HepG2 (cell line): ENCODE results near the gene ZBTB45. TPM values are rescaled to one million over a fixed set of nuclear protein-coding genes. Genes with fewer than 3 reads are reported as not detected.

Experiments
- ATAC-seq: fragments of 200-7000 bp; cut with Tn5 transposase; 3 replicates; pipeline ENCODE4 v1.9.1; 2020; ENCODE audit warnings: mild to moderate bottlenecking, moderate library complexity
- BruUV-seq: library from RNA; stranded (reverse); fragments of 400-500 nt; replicated peaks from 2 replicates; lab custom pipeline; 2021; lab: Mats Ljungman, UMichigan
- CTCF ChIA-PET: fragments of 300-600 bp; formaldehyde crosslinking; extraction: SDS; loops from one replicate; lab custom pipeline; 2021; ENCODE audit warnings: low total read pairs, inconsistent platforms, low intra/inter-chr PET ratio; lab: Yijun Ruan, JAX
- POLR2A ChIA-PET: fragments of 350-600 bp; sonication (Branson Sonifier 250); formaldehyde crosslinking; loops from one replicate; lab custom pipeline; 2020; ENCODE audit warnings: antibody characterized with exemption, inconsistent platforms; lab: Yijun Ruan, JAX
- DNase-seq: peaks from one replicate; pipeline ENCODE4 v3.0.0-alpha.2; 2015; ENCODE audit warnings: low spot score
- FAIRE-seq: peaks from 3 replicates; lab custom pipeline; 2011; peaks lifted over from hg19 to GRCh38; lab: Jason Lieb, UNC
- H2AFZ ChIP-seq: one replicate; pipeline ENCODE4 v1.6.1; 2011; ENCODE audit warnings: low read length, inconsistent platforms
- H3K27ac ChIP-seq: fragments of 300-600 bp; 3 replicates; pipeline ENCODE4 v1.8.0; 2011; ENCODE audit warnings: mixed run types, mild to moderate bottlenecking, mixed read lengths, low read length, inconsistent platforms; ENCODE audit not compliant: insufficient read depth; ENCODE audit errors: extremely low read length
- H3K27me3 ChIP-seq, 2 experiments: fragments of 200-600 bp in 1 of 2; 2 replicates in 1 of 2; 3 replicates in 1 of 2; pipeline versions ENCODE4 v1.6.0 to v1.8.0; 2011; ENCODE audit warnings: low read length in 2 of 2, mild to moderate bottlenecking in 2 of 2, moderate library complexity in 2 of 2, inconsistent platforms in 1 of 2; ENCODE audit not compliant: insufficient read depth in 2 of 2, control insufficient read depth in 1 of 2
- H3K36me3 ChIP-seq, 2 experiments: fragments of 200-600 bp in 1 of 2; replicated peaks in 1 of 2; 2 replicates in 1 of 2; 3 replicates in 1 of 2; pipeline versions ENCODE4 v1.5.1 to v1.8.0; 2011; ENCODE audit warnings: low read length in 2 of 2, inconsistent platforms in 1 of 2; ENCODE audit not compliant: insufficient read depth in 2 of 2, control insufficient read depth in 1 of 2
- H3K4me1 ChIP-seq: 2 replicates; pipeline ENCODE4 v1.5.1; 2012; ENCODE audit warnings: low read length, inconsistent platforms; ENCODE audit not compliant: insufficient read depth
- H3K4me2 ChIP-seq: 2 replicates; pipeline ENCODE4 v1.6.0; 2011; ENCODE audit warnings: low read depth, low read length, inconsistent platforms
- H3K4me3 ChIP-seq, 3 experiments: fragments of 200-600 bp in 1 of 3; sonication (generic), shearing (Covaris generic) in 1 of 3; replicated peaks in 1 of 3; 2 replicates each; pipeline ENCODE4 v1.5.1; 2011 to 2016; ENCODE audit warnings: low read length in 3 of 3, inconsistent platforms in 2 of 3, low read depth in 2 of 3, mild to moderate bottlenecking in 2 of 3, control low read depth in 1 of 3, mixed read lengths in 1 of 3; ENCODE audit not compliant: insufficient read depth in 1 of 3
- H3K79me2 ChIP-seq: one replicate; pipeline ENCODE4 v1.6.1; 2011; ENCODE audit warnings: low read length, inconsistent platforms; ENCODE audit not compliant: insufficient read depth
- H3K9ac ChIP-seq: 2 replicates; pipeline ENCODE4 v1.6.0; 2011; ENCODE audit warnings: mild to moderate bottlenecking, low read depth, low read length, inconsistent platforms; ENCODE audit not compliant: insufficient read depth
- H3K9me3 ChIP-seq: 2 replicates; pipeline ENCODE4 v1.5.1; 2012; ENCODE audit warnings: mild to moderate bottlenecking, low read length
- H4K20me1 ChIP-seq: 2 replicates; pipeline ENCODE4 v1.6.0; 2011; ENCODE audit warnings: inconsistent platforms, mild to moderate bottlenecking, low read length, moderate library complexity; ENCODE audit not compliant: insufficient read depth
- ATAD3A ChIP-seq: sonication (generic); formaldehyde crosslinking; IDR thresholded peaks from 2 replicates; pipeline ENCODE4 v1.4.0; 2020; ENCODE audit warnings: missing genetic modification reagents
- CREM ChIP-seq, 2 experiments: sonication (generic) in 1 of 2; formaldehyde crosslinking in 1 of 2; IDR thresholded peaks; 2 replicates each; pipeline versions ENCODE4 v1.4.0 to v1.6.1; 2016 to 2020; ENCODE audit warnings: antibody characterized with exemption in 1 of 2, mild to moderate bottlenecking in 1 of 2, missing genetic modification reagents in 1 of 2
- HDAC1 ChIP-seq: sonication (generic); formaldehyde crosslinking; IDR thresholded peaks from 2 replicates; pipeline ENCODE4 v1.5.1; 2020; ENCODE audit warnings: mild to moderate bottlenecking, missing genetic modification reagents
- PHB2 ChIP-seq: fragments of 450-650 bp; IDR thresholded peaks from 2 replicates; pipeline ENCODE4 v1.6.1; 2018; ENCODE audit not compliant: partially characterized antibody
- RBM22 ChIP-seq: fragments of 200-400 bp; formaldehyde crosslinking; optimal IDR thresholded peaks from 2 replicates; pipeline ENCODE3; 2017; ENCODE audit warnings: mild to moderate bottlenecking, low read length, moderate library complexity
- RCOR2 ChIP-seq: IDR thresholded peaks from 2 replicates; pipeline ENCODE4 v1.6.1; 2016; ENCODE audit warnings: missing biosample characterization, missing genetic modification reagents
- SMYD3 ChIP-seq: sonication (generic); formaldehyde crosslinking; IDR thresholded peaks from 2 replicates; pipeline ENCODE4 v1.8.1; 2023; ENCODE audit warnings: mild to moderate bottlenecking, missing genetic modification reagents
- SP4 ChIP-seq: sonication (generic); formaldehyde crosslinking; IDR thresholded peaks from 2 replicates; pipeline ENCODE4 v1.8.1; 2023; ENCODE audit warnings: mild to moderate bottlenecking, missing genetic modification reagents
- ZNF235 ChIP-seq: sonication (generic); formaldehyde crosslinking; IDR thresholded peaks from 2 replicates; pipeline ENCODE4 v1.8.1; 2023; ENCODE audit warnings: mild to moderate bottlenecking, missing genetic modification reagents, borderline replicate concordance
- ZNF33B ChIP-seq: sonication (generic); formaldehyde crosslinking; IDR thresholded peaks from 2 replicates; pipeline ENCODE4 v1.5.1; 2020; ENCODE audit warnings: mild to moderate bottlenecking, missing genetic modification reagents
- WGBS: methylation state at CpG from one replicate; pipeline ENCODE4 v1.1.6; 2017; ENCODE audit warnings: low lambda C conversion rate; 5-methylcytosine and 5-hydroxymethylcytosine counted together
- in situ Hi-C: cut with HindIII; loops from 2 replicates; pipeline ENCODE4 v1.10.0; 2017; ENCODE audit warnings: low pct_unique_long_range_greater_than_20kb; ENCODE audit not compliant: extremely low pct_ligation_motif_present
- intact Hi-C: fragments of 100-400 bp; cut with micrococcal nuclease; formaldehyde crosslinking; loops from one replicate; pipeline ENCODE4 v1.10.0; 2022; ENCODE audit not compliant: unreplicated experiment
- polyA plus RNA-seq, 8 experiments: library from polyadenylated mRNA; depleted of rRNA in 3 of 8; stranded (reverse) in 7 of 8; unstranded in 1 of 8; fragments of >200 nt; fragmentation: Illumina TruSeq in 4 of 8; extraction: Trizol in 4 of 8; gene quantifications; 2 replicates each; pipeline versions ENCODE4 v1.2.1 to v1.2.3, GENCODE V29; 2011 to 2016; ENCODE audit warnings: low read depth in 4 of 8, missing spikeins in 1 of 8, mixed read lengths in 1 of 8; ENCODE audit not compliant: insufficient read depth in 1 of 8
- total RNA-seq, 5 experiments: library from RNA; depleted of rRNA; stranded (reverse); fragments of >200 nt; fragmentation: Illumina TruSeq; extraction: Trizol; gene quantifications; 2 replicates each; pipeline ENCODE4 v1.2.3, GENCODE V29; 2016; ENCODE audit warnings: low read depth in 1 of 5
- TF ChIP-seq, protein P1 (sequence below): sonication (generic); formaldehyde crosslinking; IDR thresholded peaks from 2 replicates; pipeline ENCODE4 v1.5.1; 2020; ENCODE audit warnings: mild to moderate bottlenecking, missing genetic modification reagents
- TF ChIP-seq, protein P2 (sequence below): sonication (generic); formaldehyde crosslinking; IDR thresholded peaks from 2 replicates; pipeline ENCODE4 v1.5.0; 2020; ENCODE audit warnings: mild to moderate bottlenecking, missing genetic modification reagents
- TF ChIP-seq, protein P3 (sequence below): sonication (generic); formaldehyde crosslinking; IDR thresholded peaks from 2 replicates; pipeline ENCODE4 v1.5.1; 2020; ENCODE audit warnings: missing genetic modification reagents, mild to moderate bottlenecking, borderline replicate concordance

The ZBTB45 gene
- total and polyA plus RNA-seq, 2 of the 13 experiments (the other 11 are each of a cell fraction or from before 2014, with no cell fraction given) = 3.0 to 3.7 TPM

DNA sequence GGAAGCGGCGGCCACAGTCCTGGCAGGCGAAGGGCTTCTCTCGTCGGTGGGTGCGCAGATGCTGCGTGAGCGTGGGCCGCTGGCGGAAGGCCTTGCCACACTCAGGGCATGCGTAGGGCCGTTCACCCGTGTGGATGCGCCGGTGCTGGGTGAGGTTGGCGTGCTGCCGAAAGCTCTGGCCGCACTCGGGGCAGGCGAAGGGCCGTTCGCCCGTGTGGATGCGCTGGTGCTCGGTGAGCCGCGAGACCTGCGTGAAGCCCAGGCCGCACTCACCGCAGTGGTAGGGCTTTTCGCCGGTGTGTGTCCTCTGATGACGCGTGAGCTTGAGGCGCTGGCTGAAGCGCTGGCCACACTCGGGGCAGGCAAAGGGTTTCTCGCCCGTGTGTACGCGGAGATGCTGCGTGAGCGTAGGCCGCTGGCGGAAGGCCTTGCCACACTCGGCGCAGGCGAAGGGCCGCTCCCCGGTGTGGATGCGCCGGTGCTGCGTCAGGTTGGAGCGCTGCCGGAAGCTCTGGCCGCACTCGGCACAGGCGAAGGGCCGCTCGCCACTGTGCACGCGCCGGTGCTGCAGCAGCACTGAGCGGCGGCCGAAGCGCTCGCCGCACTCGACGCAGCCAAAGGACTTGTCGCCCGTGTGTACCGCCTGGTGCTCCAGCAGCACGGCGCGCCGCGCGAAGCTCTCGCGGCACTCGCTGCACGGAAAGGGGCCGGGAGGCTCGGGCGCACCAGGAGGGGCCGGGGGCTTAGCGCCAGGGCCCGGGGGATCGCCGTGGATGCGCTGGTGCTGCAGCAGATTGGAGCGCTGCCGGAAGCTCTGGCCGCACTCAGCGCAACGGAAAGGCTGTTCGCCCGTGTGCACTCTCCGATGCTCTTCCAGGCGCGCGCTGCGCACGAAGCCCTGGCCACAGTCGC, 42.8 kb upstream of the ZBTB45 start (continued):
- TF ChIP-seq, protein P1, sequence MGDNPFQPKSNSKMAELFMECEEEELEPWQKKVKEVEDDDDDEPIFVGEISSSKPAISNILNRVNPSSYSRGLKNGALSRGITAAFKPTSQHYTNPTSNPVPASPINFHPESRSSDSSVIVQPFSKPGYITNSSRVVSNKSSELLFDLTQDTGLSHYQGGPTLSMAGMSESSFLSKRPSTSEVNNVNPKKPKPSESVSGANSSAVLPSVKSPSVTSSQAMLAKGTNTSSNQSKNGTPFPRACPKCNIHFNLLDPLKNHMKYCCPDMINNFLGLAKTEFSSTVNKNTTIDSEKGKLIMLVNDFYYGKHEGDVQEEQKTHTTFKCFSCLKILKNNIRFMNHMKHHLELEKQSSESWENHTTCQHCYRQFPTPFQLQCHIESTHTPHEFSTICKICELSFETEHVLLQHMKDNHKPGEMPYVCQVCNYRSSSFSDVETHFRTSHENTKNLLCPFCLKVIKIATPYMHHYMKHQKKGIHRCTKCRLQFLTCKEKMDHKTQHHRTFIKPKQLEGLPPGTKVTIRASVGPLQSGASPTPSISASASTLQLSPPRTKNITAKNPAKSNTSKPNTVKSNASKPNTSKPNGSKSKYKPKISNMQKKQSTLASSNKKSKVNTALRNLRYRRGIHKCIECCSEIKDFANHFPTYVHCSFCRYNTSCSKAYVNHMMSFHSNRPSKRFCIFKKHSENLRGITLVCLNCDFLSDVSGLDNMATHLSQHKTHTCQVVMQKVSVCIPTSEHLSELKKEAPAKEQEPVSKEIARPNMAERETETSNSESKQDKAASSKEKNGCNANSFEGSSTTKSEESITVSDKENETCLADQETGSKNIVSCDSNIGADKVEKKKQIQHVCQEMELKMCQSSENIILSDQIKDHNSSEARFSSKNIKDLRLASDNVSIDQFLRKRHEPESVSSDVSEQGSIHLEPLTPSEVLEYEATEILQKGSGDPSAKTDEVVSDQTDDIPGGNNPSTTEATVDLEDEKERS = no peak
- TF ChIP-seq CREM (IDR thresholded peaks at IDR 0.05) (no peak), CREM (CRISPR knock-in tag; IDR thresholded peaks at IDR 0.05) (no peak)

DNA sequence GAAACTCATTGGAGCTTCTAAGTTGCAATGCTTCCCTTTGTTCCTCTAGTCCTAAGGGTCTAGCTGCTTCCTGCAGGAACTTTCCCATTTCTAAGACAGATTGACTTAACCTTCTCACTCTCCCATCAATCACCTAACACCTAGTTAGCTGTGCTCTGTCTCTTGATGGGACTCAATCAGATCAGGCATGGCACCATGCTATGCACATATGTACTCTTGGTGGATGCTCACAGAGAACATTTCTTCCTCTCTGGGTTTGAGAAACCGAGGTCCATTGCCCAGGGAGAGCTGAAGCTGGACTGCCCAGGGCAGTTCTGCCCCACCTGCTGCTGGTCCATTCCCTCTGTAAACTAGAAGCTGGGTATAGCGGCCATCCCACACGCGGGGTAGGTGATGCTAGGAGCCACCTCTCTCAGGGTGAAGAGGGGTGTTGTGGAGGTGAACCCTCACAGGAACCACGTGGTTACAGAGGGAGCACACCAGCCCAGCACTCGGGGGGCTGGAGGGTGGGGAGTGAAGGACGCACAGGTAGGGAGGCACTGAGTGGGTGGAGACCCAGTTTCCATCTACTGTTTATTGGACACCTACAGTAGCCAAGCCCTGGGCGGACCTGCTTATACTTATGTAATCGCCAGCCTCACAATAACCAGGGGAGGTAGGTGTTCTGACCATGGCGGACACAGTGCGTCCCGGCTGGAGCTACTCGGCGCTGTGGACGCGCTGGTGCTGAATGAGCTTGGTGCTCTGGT, 41.9 kb upstream of the ZBTB45 start:
- BruUV-seq = no TSS peak
- intact Hi-C loops = no loop called here
- H3K4me1 ChIP-seq = peaks cover 22% of the 10 kb centered on the region
- H3K9me3 ChIP-seq = no peaks in the 10 kb centered on the region
- POLR2A ChIA-PET = interaction anchor here (0.9 to 3.9 kb wide), 3 partner anchors 14 to 41 kb away, joined by 3 to 42 read pairs (median 5); partner anchors contain the start of gene TRIM28
- peaks cover 27% of the 10 kb centered on the region for H3K79me2 ChIP-seq
- FAIRE-seq (no peak), DNase-seq (no peak), ATAC-seq (no peak)
- CTCF ChIA-PET = no interaction called here
- no peaks in the 10 kb centered on the region for H4K20me1 ChIP-seq
- no peak overlapping the region for H3K4me3 ChIP-seq
- WGBS = 96% methylated on average over 9 of the region's 16 CpGs
- H3K4me2 ChIP-seq = no peak overlapping the region
- peaks cover 2 to 3% of the 10 kb centered on the region in 2 experiments; a peak in 4 of 5 replicates for H3K36me3 ChIP-seq
- in situ Hi-C loops = no loop called here
- H3K9ac ChIP-seq = no peak overlapping the region
- H2AFZ ChIP-seq = no peak overlapping the region
- no peaks in the 10 kb centered on the region for H3K27me3 ChIP-seq
- H3K27ac ChIP-seq = no peak overlapping the region
- no peak for TF ChIP-seq SMYD3 (CRISPR knock-in tag)
- TF ChIP-seq, protein P2, sequence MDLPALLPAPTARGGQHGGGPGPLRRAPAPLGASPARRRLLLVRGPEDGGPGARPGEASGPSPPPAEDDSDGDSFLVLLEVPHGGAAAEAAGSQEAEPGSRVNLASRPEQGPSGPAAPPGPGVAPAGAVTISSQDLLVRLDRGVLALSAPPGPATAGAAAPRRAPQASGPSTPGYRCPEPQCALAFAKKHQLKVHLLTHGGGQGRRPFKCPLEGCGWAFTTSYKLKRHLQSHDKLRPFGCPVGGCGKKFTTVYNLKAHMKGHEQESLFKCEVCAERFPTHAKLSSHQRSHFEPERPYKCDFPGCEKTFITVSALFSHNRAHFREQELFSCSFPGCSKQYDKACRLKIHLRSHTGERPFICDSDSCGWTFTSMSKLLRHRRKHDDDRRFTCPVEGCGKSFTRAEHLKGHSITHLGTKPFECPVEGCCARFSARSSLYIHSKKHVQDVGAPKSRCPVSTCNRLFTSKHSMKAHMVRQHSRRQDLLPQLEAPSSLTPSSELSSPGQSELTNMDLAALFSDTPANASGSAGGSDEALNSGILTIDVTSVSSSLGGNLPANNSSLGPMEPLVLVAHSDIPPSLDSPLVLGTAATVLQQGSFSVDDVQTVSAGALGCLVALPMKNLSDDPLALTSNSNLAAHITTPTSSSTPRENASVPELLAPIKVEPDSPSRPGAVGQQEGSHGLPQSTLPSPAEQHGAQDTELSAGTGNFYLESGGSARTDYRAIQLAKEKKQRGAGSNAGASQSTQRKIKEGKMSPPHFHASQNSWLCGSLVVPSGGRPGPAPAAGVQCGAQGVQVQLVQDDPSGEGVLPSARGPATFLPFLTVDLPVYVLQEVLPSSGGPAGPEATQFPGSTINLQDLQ (CRISPR knock-in tag) = no peak
- TF ChIP-seq ZNF235 (CRISPR knock-in tag) = no peak
- TF ChIP-seq PHB2 = no peak
- no peak for TF ChIP-seq ATAD3A (CRISPR knock-in tag)
- TF ChIP-seq, protein P3, sequence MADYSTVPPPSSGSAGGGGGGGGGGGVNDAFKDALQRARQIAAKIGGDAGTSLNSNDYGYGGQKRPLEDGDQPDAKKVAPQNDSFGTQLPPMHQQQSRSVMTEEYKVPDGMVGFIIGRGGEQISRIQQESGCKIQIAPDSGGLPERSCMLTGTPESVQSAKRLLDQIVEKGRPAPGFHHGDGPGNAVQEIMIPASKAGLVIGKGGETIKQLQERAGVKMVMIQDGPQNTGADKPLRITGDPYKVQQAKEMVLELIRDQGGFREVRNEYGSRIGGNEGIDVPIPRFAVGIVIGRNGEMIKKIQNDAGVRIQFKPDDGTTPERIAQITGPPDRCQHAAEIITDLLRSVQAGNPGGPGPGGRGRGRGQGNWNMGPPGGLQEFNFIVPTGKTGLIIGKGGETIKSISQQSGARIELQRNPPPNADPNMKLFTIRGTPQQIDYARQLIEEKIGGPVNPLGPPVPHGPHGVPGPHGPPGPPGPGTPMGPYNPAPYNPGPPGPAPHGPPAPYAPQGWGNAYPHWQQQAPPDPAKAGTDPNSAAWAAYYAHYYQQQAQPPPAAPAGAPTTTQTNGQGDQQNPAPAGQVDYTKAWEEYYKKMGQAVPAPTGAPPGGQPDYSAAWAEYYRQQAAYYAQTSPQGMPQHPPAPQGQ (CRISPR knock-in tag) = no peak
- TF ChIP-seq ZNF33B (CRISPR knock-in tag) = no peak
- no peak for TF ChIP-seq RCOR2 (CRISPR knock-in tag)
- TF ChIP-seq RBM22 = peak; percentile 12
- TF ChIP-seq HDAC1 (CRISPR knock-in tag) = no peak
- TF ChIP-seq SP4 = no peak
